Activated CD8-positive, alpha-beta memory T cell treated with anti-CD3 and anti-CD28 coated beads for 36 hours (primary cell): Measurements from ENCODE around the gene IMMT. TPM values are rescaled to one million over a fixed set of nuclear protein-coding genes. Genes with fewer than 3 reads are reported as not detected.
"Not testable (repeated sequence)": the region's sequence is repeated elsewhere in the genome, so short reads cannot be mapped to it uniquely, and the experiment has no call there.

ENCODE experiments used
- CTCF ChIA-PET: fragments of 350-600 bp; sonication (Branson Sonifier 250); formaldehyde crosslinking; loops from one replicate; lab custom pipeline; 2021; ENCODE audit warnings: antibody characterized with exemption; lab: Charles Lee
- POLR2A ChIA-PET: fragments of 350-600 bp; sonication (Branson Sonifier 250); formaldehyde crosslinking; loops from one replicate; lab custom pipeline; 2021; ENCODE audit warnings: antibody characterized with exemption; lab: Charles Lee
- total RNA-seq, 2 experiments: library from RNA; stranded (reverse); gene quantifications; one replicate each; pipeline ENCODE4 v1.2.3, GENCODE V29; 2021

IMMT gene
- total RNA-seq, 2 experiments from 2014 or later = 153 TPM

DNA sequence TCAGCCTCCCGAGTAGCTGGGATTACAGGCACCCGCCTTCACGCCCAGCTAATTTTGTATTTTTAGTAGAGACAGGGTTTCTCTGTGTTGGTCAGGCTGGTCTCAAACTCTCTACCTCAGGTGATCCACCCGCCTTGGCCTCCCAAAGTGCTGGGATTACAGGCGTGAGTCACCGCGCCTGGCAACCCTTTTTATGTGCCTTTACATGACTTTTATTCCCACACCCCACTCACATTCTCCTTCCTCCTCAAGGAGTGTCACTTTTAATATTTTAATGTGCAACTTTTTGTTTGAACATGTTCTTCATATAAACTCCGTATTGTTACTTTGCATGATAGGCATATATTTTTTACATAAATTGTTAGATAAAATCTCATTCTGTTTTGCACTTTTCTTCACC, 33.3 kb upstream of the IMMT start:
- CTCF ChIA-PET, POLR2A ChIA-PET: not testable (repeated sequence)

DNA sequence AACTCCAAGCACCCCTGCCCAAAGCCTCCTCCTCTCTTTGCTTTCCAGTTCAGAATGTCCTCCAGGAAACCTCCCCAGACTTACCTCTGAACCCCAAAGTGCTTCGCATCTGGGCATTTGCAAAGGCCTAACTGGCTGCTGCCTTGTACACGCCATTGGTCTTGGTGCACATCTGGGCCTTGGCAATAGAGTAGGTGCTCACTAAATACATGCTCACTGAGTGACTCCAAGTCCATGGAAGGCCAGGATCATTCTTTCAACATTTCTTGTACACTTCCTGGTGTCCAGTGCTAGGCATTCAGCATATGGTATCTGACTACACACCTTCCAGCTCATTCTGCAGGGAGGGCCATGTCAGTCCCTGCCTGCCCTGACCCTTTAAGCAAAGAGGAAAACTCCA, 32.4 kb upstream of the IMMT start:
- ChIA-PET POLR2A (no interaction called here), CTCF (no interaction called here)

DNA sequence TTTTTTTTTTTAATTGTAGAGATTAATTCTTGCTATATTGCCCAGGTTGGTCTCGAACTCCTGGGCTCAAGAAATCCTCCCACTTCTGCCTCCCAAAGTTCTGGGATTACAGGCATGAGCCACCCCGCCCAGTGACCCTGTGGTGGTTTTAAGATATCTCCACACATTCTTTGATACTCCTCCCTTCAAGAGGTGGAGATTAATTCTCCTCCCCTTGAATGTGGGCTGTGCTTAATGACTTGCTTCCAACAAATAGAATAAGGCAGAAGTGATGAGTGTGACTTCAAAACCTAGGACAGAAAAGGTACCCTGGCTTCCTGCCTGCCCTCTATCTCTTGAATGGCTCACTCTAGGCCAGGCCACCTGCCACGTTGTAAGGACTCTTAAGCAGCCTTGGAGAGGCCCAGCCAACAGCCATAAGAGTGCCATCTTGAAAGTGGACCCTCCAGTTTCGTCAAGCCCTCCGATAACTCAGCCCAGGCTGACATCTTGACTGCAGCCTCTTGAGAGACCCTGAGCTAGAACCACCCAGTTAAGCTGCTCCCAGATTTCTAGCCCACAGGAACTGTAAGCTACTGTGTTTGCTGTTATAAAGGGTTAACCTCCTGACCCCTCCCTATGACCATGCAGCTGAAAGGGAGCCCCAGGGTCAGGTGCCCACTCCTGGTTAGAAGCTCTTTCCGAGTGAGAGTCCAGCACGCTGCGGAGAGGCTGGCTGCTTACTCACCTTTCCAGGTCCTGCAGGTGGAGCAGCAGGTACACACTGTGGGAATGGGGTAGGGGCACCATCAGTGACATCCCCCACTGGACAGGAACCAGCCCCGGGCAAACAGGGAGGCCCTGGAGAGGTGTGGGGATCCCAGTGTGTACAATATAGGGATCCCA, 31.6 kb upstream of the IMMT start:
- CTCF ChIA-PET = no interaction called here

DNA sequence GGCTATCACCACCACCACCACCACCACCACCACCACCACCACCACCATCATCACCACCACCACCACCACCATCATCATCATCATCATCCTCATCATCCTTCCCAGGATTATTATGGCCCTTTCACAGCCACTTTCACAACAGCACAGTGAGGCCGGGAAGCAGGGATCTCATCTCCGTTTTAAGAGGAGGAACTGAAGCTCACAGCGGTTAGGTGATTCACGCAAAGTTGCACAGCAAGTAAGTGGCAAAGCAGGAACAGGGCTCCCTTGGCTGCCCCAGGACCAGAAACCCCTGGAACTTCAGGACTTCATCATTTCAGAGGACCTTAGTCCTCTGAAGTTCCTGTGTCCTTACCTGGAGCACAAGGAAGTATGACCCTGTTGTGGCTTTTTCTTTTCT, 30.8 kb upstream of the IMMT start:
- CTCF ChIA-PET = no interaction called here
- POLR2A ChIA-PET = no interaction called here

More for the DNA sequence above, 31.6 kb upstream of the IMMT start:
- POLR2A ChIA-PET = no interaction called here

DNA sequence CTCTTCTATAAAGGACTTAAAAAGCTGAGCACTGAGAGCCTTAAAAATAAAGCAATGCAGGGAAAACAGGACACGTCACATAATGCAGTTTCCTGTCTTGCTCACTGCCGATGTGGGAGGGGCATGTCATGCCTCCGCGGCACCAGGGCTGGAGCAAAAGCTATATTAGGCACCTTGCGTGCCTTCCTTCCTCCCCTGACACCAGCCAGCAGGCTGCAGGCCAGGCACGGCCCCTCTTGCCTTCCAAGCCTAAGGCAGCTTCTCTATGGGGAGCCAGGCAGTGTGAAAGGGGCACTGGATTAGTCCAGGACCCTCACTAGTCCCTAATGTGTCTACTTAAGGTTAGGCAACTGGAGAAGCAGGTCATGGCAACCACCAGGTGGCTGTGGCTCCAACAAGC, 30.3 kb upstream of the IMMT start:
- POLR2A ChIA-PET = no interaction called here
- CTCF ChIA-PET = interaction anchor here (1.2 kb wide), 1 partner anchor 72 kb away, joined by 3 read pairs; no protein-coding TSS in a partner anchor

DNA sequence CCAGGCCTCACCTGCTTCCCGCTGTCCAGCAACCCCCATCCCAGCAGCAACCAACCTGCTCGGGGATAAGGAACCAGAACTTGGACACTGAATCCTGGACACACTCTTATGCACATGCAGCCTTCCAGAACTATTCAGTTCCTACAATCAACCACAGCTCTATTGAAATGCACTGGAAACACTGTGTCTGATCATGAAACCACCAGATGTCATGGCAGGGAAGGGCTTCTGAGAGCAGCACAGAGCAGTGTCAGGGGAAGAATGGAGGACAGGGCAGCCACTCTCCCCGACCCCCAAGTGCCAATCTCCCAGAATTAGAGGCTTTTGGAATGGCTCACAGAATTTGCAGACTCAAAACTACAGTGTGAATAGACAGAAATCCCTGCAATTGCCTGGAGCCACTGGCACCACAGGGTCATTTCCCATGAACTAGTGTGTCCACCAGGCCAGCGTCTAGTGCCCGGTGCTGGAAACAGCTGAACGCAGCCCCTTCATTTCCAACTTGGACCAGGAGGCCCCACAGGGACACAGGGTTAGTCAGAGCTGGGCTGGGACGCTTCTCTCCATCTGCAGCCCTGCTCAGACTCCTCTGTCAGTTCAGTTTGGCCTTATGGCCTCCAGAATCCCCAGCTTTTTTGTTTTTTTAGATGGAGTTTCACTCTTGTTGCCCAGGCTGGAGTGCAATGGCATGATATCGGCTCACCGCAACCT, 29.5 kb upstream of the IMMT start:
- POLR2A ChIA-PET = no interaction called here
- CTCF ChIA-PET = interaction anchor here (1.2 kb wide), 1 partner anchor 73 kb away, joined by 3 read pairs; no protein-coding TSS in a partner anchor

DNA sequence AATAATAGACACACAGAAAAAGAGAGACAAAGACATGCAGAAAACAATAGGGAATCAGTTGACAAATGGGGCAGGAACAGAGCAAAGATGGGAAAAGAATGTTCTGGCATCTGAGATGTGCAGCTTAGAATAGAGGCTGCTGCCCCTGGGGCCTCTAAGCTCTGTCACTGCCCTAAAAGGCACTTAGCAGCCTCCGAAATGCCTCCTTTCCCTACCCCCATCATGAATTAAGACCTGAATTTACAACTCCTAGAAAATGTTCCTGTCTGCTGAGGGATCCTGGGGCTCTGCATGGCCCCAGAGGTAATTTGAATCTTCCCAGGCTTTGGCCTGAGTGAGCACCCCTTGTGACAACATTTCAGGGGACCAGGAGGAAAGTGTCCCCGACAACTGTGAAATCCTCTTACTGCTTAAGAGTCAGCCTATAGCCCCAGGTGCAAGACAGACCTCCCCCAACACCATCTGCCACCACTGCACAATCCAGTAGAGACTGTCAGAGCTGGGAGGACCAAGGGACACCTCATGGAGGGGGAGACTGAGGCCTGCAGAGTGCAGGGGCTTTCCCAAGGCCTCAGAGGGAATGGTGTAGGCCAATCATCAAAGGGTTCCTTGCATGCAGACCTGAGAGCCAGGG, 28.8 kb upstream of the IMMT start:
- ChIA-PET POLR2A (interaction anchor here (0.5 kb wide), 1 partner anchor 9 kb away, joined by 3 read pairs; no protein-coding TSS in a partner anchor), CTCF (interaction anchor here (1.2 kb wide), 1 partner anchor 17 kb away, joined by 3 read pairs; no protein-coding TSS in a partner anchor)

DNA sequence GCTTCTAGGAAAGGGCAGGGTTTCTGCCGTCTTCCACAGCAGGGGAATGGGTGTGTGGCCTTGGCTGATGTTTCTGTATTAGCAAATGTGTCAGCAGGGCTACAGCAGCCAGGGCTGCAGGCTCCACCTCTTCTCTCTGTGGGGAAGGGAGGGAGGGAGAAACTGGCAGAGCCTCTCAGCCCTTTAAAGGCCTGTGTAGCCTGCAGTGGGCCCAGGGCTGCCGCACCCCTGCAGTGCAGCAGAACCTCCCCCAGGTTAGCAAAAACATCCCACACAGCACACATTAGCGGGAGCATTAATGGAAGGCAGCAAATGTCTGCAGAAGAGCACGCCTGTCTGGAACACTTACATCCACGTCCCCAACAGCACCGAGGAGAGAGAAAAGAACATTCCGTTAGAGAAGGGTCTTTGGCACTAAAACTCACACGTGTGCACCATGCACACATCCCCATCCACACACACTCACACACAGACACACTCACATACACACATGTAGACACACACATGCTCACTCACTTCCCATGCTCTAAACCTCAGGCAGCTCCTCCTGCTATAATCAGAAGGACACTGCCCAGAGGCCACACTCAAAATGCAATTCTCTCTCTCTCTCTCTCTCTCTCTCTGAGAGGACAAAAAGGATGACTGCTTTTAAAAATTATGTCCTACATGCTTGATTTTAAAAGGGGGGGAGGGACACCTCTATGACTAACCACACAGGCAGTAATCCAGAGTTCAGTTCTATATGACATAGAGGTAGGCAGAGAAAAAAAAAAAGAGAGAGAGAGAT, 28.1 kb upstream of the IMMT start:
- ChIA-PET POLR2A (interaction anchor here (0.5 kb wide), 1 partner anchor 8 kb away, joined by 3 read pairs; no protein-coding TSS in a partner anchor), CTCF (interaction anchor here (1.2 kb wide), 1 partner anchor 18 kb away, joined by 3 read pairs; no protein-coding TSS in a partner anchor)

DNA sequence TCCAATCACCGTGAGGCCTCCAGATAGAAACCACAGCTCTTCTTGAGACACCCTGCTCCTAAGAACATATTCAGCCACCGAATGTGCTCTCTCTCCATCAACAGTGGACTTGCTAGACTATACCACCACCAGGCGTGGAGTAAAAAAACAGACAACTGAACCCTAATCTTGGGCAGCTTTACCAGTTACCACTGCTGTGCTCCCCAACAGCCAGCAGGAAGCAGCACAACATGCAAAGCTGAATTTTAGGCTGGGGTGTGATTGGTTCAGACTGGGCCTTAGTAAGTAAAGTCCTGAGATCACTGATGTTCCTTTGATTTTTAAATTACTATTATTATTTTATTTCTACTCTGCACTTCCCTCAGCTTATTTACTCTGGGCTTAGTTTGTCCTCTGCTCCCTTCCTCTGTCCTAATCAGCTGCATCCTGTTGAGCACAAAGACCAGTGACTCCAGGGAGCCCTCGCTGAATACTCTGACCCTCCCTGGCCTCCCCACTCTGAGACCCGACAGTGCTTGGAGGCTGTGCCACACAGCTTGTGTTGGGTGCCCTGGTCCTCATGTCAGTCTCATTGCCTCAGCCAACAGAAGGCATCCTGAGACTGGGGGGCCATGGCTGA, 25.9 kb upstream of the IMMT start:
- CTCF ChIA-PET = interaction anchor here (0.5 to 3.4 kb wide), 14 partner anchors 10 to 221 kb away, joined by 3 to 17 read pairs (median 4); partner anchors contain the start of gene KDM3A
- POLR2A ChIA-PET = no interaction called here

DNA sequence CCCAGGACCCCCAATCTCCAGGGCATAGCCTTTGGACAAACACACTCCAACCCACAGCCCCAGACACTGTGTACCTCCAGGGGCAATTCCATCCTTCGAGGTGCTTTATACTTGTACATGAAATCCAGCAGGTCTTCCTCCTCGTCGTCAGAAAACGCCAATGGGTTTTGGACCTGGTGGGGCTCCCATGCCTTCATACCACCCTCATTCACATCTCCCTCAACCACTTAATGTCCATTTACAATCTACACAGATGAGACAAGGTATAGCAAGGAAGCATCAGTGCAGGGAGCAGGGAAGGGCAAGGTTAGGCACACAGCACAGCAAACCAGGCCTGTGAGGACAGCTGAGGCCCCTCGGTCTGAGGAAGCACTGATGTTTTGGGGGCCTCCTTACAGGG, 24.6 kb upstream of the IMMT start:
- CTCF ChIA-PET = interaction anchor here (1.3 to 3.4 kb wide), 2 partner anchors 74 to 149 kb away, joined by 4 to 17 read pairs; no protein-coding TSS in a partner anchor

DNA sequence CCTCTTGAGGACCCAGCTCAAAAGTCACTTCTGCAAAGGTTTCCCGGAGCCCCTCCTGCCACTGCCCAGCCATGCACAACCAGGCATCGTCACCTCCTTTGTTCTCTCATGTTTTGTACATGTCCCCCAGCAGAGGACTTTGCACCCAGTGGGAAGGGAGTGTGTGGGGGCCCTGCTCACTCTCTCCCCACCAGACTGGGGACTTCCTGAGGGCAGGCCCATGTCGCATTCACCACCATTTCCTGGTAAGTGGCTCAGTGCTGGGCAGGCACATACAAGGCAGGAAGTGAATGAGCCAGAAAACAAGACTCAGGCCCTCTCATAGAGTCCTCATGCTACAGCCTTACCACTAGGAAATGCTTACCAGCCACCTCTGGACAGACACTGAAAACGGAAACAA, 22.9 kb upstream of the IMMT start:
- POLR2A ChIA-PET = no interaction called here
- CTCF ChIA-PET = no interaction called here

More for the DNA sequence above, 24.6 kb upstream of the IMMT start:
- POLR2A ChIA-PET = no interaction called here

DNA sequence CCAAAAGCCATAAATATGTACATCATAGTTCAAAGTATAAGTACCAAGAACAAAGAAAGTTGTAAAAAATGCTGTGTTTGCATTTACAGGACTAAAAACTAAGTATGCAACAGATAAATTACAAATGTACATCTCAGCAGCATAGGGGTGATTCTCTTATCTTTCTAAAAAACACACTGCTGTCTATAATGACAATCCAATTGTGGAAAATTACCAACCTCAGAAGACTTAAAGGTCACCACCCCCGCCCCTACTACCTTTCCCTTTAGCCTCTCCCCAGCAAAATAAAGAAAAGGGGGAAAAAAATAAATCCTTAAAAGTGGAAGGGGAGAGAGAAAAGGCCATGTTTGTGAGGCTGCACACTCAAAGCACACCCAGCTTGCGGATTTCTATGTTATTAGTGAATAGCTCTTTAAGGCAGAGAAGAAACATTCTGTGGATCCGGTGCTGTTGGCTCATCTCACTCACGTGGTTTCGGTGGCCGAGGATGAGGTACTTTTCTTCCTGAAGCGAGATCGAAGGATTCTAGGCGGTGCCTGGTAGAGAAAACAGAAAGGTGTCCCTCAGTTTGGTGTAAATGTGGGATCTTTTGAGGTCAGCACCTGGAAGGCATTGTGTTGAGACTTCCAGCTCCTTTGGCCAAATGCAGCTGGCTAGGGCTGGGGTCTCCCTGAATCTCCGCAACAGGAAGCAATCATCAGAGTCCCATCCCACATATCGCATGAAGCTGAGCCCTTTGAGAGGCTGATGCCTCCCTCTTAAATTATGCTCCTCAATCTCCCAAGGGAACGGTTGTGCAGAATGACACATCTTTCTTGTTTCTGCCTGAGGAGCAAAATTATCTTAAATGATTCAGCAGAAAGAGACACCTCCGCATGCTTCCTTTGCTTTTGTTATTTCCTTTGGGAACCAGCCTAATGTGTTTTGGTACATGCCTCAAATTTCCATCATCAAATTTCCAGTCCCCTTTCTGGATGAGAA, 21.6 kb upstream of the IMMT start:
- POLR2A ChIA-PET = no interaction called here
- CTCF ChIA-PET = interaction anchor here (1.0 to 1.1 kb wide), 2 partner anchors 33 to 152 kb away, joined by 3 to 4 read pairs; no protein-coding TSS in a partner anchor

DNA sequence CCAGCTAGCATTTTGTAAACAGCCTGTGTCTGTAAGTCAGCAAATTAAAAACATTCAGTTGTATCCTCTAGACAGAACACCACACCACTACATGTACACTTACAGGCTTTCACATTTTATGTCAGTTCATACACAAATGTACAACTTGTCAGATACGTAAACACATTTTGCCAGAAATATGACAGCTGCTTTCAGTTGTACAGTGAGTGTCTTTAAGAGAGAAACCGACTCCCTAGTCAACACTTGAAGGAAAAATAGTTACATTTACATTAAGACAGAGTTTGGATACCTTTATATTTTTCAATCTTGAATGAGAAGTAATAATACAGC, 19.2 kb upstream of the IMMT start:
- CTCF ChIA-PET = no interaction called here

DNA sequence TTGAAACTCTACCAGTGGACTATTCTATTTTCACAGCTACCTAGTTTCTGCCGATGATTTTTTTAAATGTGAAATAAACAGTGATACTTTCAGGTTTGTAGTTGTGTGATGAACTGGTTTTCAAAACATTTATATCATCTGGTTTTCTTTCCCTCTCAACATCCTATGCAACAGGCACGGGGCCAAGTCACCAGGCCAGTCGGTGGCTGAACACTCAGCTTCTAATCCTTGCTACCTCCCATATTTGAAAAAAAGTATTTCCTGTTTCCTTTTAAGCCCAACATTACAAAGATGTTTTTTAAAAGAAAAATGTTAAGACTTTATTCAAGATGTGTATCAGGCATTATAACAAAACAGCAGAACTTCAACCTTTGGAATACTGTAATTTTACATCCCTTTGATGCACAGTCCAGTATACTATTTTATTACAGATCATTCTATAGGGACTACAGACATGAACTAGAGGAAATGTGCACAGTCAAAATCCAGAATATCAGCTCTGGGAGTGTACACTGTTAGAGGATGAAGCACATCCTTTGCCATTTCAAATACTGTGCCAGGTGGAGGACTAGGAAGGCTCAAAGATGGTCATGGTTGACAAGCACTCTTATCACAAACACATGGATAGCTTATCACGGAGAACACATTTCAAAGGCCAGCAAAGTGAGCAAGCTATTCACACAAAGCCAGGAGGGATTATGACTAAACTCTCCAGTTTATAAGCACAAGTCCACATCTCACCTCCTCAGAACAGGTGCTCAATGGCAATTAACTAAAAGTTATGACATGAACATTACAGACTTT, 18.6 kb upstream of the IMMT start:
- ChIA-PET CTCF (no interaction called here), POLR2A (interaction anchor here (0.6 kb wide), 1 partner anchor 627 kb away, joined by 4 read pairs; no protein-coding TSS in a partner anchor)

More for the DNA sequence above, 19.2 kb upstream of the IMMT start:
- POLR2A ChIA-PET = interaction anchor here (0.6 kb wide), 1 partner anchor 627 kb away, joined by 4 read pairs; no protein-coding TSS in a partner anchor

DNA sequence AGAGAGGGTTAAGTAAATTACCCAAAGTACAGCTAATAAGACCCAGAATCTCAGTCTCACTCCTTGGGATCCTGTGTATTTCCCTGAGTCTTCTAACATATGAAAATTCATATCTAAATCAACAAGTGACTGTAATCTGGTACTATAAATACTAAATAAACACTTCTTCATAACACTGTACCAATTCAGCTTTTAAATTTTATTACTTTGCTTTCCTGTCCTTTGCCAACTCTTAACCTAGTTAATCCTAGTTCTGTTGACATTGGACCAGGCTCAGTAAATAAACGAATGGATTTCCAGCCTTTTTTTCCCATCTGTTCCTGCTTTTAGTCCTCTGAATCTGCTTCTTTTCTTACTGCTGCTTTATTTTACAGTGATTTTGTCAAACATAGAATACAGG, 17.8 kb upstream of the IMMT start:
- ChIA-PET CTCF (no interaction called here), POLR2A (no interaction called here)

DNA sequence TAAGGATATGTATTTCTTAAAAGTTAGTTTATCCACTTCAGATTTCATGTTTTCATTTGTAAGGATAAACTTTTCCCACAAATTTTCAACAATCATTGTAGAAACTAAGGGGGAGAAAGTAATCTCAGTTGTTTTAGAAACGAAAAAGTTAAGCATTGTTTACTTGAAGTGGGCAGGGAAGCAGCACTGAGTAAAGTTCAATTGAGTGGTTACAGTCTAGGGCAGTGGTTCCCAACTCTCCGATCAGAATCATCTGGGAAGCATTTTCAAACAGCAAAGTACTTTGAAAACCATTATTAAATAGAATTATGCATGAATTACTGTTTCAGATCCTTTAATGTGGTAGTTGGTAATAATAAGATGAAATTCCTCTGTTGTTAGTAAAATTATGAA, 16.5 kb upstream of the IMMT start:
- POLR2A ChIA-PET = no interaction called here
- CTCF ChIA-PET = no interaction called here
